Activated naive CD4-positive, alpha-beta T cell (primary cell): Measurements from ENCODE around the gene NTM.

Experiments
- DNase-seq, 4 experiments: peaks; one replicate each; lab custom pipeline; 2025; lab: John Stamatoyannopoulos, UW

The NTM gene

GRCh38 chr11:132263241-132263640 is 892.8 kb downstream of the NTM start:
- no peak for DNase-seq

GRCh38 chr11:132263875-132264274 is 893.5 kb downstream of the NTM start:
- no peak for DNase-seq

- no peak for DNase-seq
These were observed 894.2 kb downstream of the NTM start for GRCh38 chr11:132264616-132265015.

GRCh38 chr11:132278801-132279574 is 908.6 kb downstream of the NTM start:
- DNase-seq, result no peak

GRCh38 chr11:132284048-132284447 is 913.6 kb downstream of the NTM start:
- no peak for DNase-seq

GRCh38 chr11:132284611-132285010 is 914.2 kb downstream of the NTM start:
- no peak for DNase-seq

GRCh38 chr11:132285631-132286030 is 915.2 kb downstream of the NTM start:
- no peak for DNase-seq

GRCh38 chr11:132286106-132286505 is 915.7 kb downstream of the NTM start:
- DNase-seq, result no peak

GRCh38 chr11:132288036-132288435 is 917.6 kb downstream of the NTM start:
- no peak for DNase-seq

- no peak for DNase-seq
These were observed 919.3 kb downstream of the NTM start for GRCh38 chr11:132289590-132290256.

GRCh38 chr11:132293586-132293985 is 923.2 kb downstream of the NTM start:
- DNase-seq, result no peak

- DNase-seq, result no peak
These were observed 926.7 kb downstream of the NTM start for GRCh38 chr11:132296946-132297610.

GRCh38 chr11:132298357-132298756 is 927.9 kb downstream of the NTM start:
- DNase-seq, result no peak

GRCh38 chr11:132300283-132300682 is 929.9 kb downstream of the NTM start:
- DNase-seq, result no peak

GRCh38 chr11:132301465-132301864 is 931.0 kb downstream of the NTM start:
- DNase-seq, result no peak

GRCh38 chr11:132301900-132302299 is 931.5 kb downstream of the NTM start:
- DNase-seq, result no peak

- no peak for DNase-seq
These were observed 937.0 kb downstream of the NTM start for GRCh38 chr11:132307309-132308020.

GRCh38 chr11:132310390-132311375 is 940.3 kb downstream of the NTM start:
- no peak for DNase-seq

GRCh38 chr11:132311703-132312102 is 941.3 kb downstream of the NTM start:
- no peak for DNase-seq

- DNase-seq, result no peak
These were observed 941.7 kb downstream of the NTM start for GRCh38 chr11:132312161-132312560.

- no peak for DNase-seq
These were observed 942.3 kb downstream of the NTM start for GRCh38 chr11:132312701-132313111.
